Right atrium auricular region (tissue), 2 donors: Measurements from ENCODE around the gene USP31. TPM values are rescaled to one million over a fixed set of nuclear protein-coding genes. Genes with fewer than 3 reads are reported as not detected.

Experiments
- DNase-seq: peaks from one replicate; pipeline ENCODE4 v3.0.0-alpha.2; 2019; ENCODE audit warnings: low spot score
- H3K27ac ChIP-seq, 2 donors: fragments of 200-600 bp; sonication (generic); 1 replicate in 1 of 2; 2 replicates in 1 of 2; pipeline ENCODE4 v1.5.1; 2016 to 2019
- H3K27me3 ChIP-seq, 2 donors: fragments of 200-600 bp; sonication (generic); one replicate each; pipeline versions ENCODE4 v1.5.1 to v1.6.0; 2017 to 2019
- H3K36me3 ChIP-seq: fragments of 200-600 bp; sonication (generic); one replicate; pipeline ENCODE4 v1.5.1; 2016
- H3K4me1 ChIP-seq, 2 donors: fragments of 200-600 bp; sonication (generic); one replicate each; pipeline versions ENCODE4 v1.5.1 to v1.6.0; 2017 to 2019
- H3K4me3 ChIP-seq, 2 donors: fragments of 200-600 bp; sonication (generic); 1 replicate in 1 of 2; 2 replicates in 1 of 2; pipeline ENCODE4 v1.5.1; 2017 to 2019; ENCODE audit warnings: mild to moderate bottlenecking in 1 of 2, moderate library complexity in 1 of 2
- H3K9me3 ChIP-seq, 2 donors: fragments of 200-600 bp; sonication (generic); one replicate each; pipeline ENCODE4 v1.5.1; 2019
- CTCF ChIP-seq, 2 donors: fragments of 200-600 bp; sonication (generic); IDR thresholded peaks; one replicate each; pipeline ENCODE4 v1.5.1; 2019; ENCODE audit warnings: antibody characterized with exemption in 2 of 2
- total RNA-seq, 2 donors: library from RNA; depleted of rRNA; stranded (reverse); fragments of >200 nt; gene quantifications; one replicate each; pipeline ENCODE4 v1.1.0, GENCODE V29; 2016

The USP31 gene
- total RNA-seq, 2 donors from 2014 or later: 19.7 to 29.0 TPM

GRCh38 chr16:23068079-23068736, 81.0 kb downstream of the USP31 start:
- no peaks in the 10 kb centered on the region for H3K9me3 ChIP-seq
- H3K36me3 ChIP-seq: peaks cover 58% of the 10 kb centered on the region
- no peak overlapping the region for H3K4me3 ChIP-seq
- no peak overlapping the region for H3K27ac ChIP-seq
- no peaks in the 10 kb centered on the region for H3K27me3 ChIP-seq
- no peak for TF ChIP-seq CTCF (IDR thresholded peaks at IDR 0.05)
- no peak for DNase-seq
- H3K4me1 ChIP-seq: peaks cover 0 to 29% of the 10 kb centered on the region in 2 donors

GRCh38 chr16:23066676-23067075, 82.6 kb downstream of the USP31 start:
- H3K27me3 ChIP-seq: no peaks in the 10 kb centered on the region
- no peak for DNase-seq
- H3K36me3 ChIP-seq: peaks cover 52% of the 10 kb centered on the region
- H3K9me3 ChIP-seq: no peaks in the 10 kb centered on the region
- no peak overlapping the region for H3K4me3 ChIP-seq
- peaks cover 0 to 17% of the 10 kb centered on the region in 2 donors for H3K4me1 ChIP-seq
- TF ChIP-seq CTCF (IDR thresholded peaks at IDR 0.05): no peak
- H3K27ac ChIP-seq: no peak overlapping the region

DNA sequence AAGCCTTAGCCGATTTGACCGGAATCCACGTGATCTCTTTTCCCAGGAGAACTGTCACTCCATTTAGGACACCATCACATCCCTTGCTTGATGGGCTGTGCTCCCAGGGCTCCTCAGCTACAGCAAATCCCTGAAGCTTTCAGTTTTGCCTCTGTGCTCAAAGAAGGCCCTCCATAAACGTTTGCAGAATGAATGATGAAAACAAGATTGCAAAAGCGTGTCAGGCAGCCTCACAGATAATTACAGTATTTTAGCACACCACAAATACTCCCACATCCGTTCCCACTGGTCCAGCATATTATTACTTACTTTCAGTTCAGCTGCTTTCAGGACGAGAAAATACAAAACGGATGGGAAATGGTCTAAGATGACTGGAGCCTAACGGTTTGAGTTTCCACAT, 84.6 kb downstream of the USP31 start:
- DNase-seq: no peak

GRCh38 chr16:23062524-23062923, 86.7 kb downstream of the USP31 start:
- Histone ChIP-seq H3K36me3 (peaks cover 17% of the 10 kb centered on the region), H3K27ac (no peak overlapping the region), H3K4me1 (no peaks in the 10 kb centered on the region), H3K4me3 (no peak overlapping the region), H3K9me3 (no peaks in the 10 kb centered on the region), H3K27me3 (no peaks in the 10 kb centered on the region)
- no peak for DNase-seq
- TF ChIP-seq CTCF (IDR thresholded peaks at IDR 0.05): no peak

More for the DNA sequence above, 84.6 kb downstream of the USP31 start:
- Histone ChIP-seq H3K27ac (no peak overlapping the region), H3K4me3 (no peak overlapping the region), H3K27me3 (no peaks in the 10 kb centered on the region), H3K9me3 (no peaks in the 10 kb centered on the region), H3K36me3 (peaks cover 38% of the 10 kb centered on the region), H3K4me1 (no peaks in the 10 kb centered on the region)
- no peak for TF ChIP-seq CTCF (IDR thresholded peaks at IDR 0.05)

DNA sequence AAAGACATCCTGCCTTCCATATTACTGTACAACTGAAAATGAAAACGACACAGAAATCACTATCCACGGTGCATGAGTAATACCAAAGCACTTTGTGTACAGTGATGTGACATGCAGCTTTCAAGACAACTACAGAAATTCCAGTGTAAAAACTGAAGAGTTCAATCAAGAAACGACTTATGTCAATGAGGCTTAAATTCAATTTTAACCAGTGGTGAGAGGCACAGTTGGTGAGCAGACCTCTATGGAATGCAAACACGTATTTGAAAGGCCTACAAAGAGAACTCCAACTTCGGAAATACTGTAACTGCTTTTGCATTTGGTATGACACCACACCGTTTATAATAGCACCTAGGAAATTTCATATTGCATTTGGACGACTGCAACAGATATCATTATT, 87.6 kb downstream of the USP31 start:
- no peak for DNase-seq
- Histone ChIP-seq H3K9me3 (no peaks in the 10 kb centered on the region), H3K27ac (no peak overlapping the region), H3K27me3 (no peaks in the 10 kb centered on the region), H3K4me1 (no peaks in the 10 kb centered on the region), H3K36me3 (peaks cover 9% of the 10 kb centered on the region), H3K4me3 (no peak overlapping the region)
- TF ChIP-seq CTCF (IDR thresholded peaks at IDR 0.05): no peak
